HEK293T (cell line): Measurements from ENCODE around the gene SLC39A12.

Source experiments
- CTCF ChIA-PET: fragments of 350-600 bp; formaldehyde crosslinking; extraction: SDS; loops from one replicate; lab custom pipeline; 2021; ENCODE audit warnings: antibody characterized with exemption, inconsistent platforms; lab: Yijun Ruan, JAX
- POLR2A ChIA-PET: fragments of 350-600 bp; formaldehyde crosslinking; extraction: SDS; loops from one replicate; lab custom pipeline; 2020; ENCODE audit warnings: antibody characterized with exemption, inconsistent platforms; lab: Yijun Ruan, JAX
- DNase-seq: peaks from one replicate; pipeline ENCODE4 v3.0.0; 2012; ENCODE audit warnings: mixed read lengths; ENCODE audit errors: extremely low spot score
- ARNT ChIP-seq: fragments of 450-650 bp; IDR thresholded peaks from 2 replicates; pipeline ENCODE4 v1.6.1; 2017; ENCODE audit warnings: mild to moderate bottlenecking
- BHLHE40 ChIP-seq: fragments of 450-650 bp; IDR thresholded peaks from 2 replicates; pipeline ENCODE4 v1.6.1; 2016; ENCODE audit warnings: mild to moderate bottlenecking, moderate library complexity, borderline replicate concordance
- CTBP1 ChIP-seq: fragments of 450-650 bp; IDR thresholded peaks from 2 replicates; pipeline ENCODE4 v1.6.1; 2016; ENCODE audit warnings: borderline replicate concordance
- ELF4 ChIP-seq: fragments of 450-650 bp; IDR thresholded peaks from 2 replicates; pipeline ENCODE4 v1.6.1; 2017; ENCODE audit warnings: antibody characterized with exemption
- FOXA1 ChIP-seq: fragments of 450-650 bp; IDR thresholded peaks from 2 replicates; pipeline ENCODE4 v1.6.1; 2016; ENCODE audit warnings: mild to moderate bottlenecking
- FOXK2 ChIP-seq: fragments of 450-650 bp; IDR thresholded peaks from 2 replicates; pipeline ENCODE4 v1.6.1; 2016; ENCODE audit warnings: mild to moderate bottlenecking
- FOXM1 ChIP-seq: fragments of 450-650 bp; IDR thresholded peaks from 2 replicates; pipeline ENCODE4 v1.6.1; 2017; ENCODE audit warnings: mild to moderate bottlenecking, borderline replicate concordance
- HDGF ChIP-seq: fragments of 450-650 bp; IDR thresholded peaks from 2 replicates; pipeline ENCODE4 v1.6.1; 2017; ENCODE audit warnings: antibody characterized with exemption, borderline replicate concordance
- L3MBTL2 ChIP-seq: fragments of 450-650 bp; conservative IDR thresholded peaks from 2 replicates; pipeline ENCODE4 v1.6.1; 2016; ENCODE audit warnings: mild to moderate bottlenecking
- LEF1 ChIP-seq: fragments of 450-650 bp; IDR thresholded peaks from 2 replicates; pipeline ENCODE4 v1.6.1; 2017; ENCODE audit warnings: mild to moderate bottlenecking, borderline replicate concordance
- NFRKB ChIP-seq: fragments of 450-650 bp; IDR thresholded peaks from 2 replicates; pipeline ENCODE4 v1.6.1; 2016; ENCODE audit warnings: mild to moderate bottlenecking, moderate library complexity
- SP1 ChIP-seq: fragments of 450-650 bp; IDR thresholded peaks from 2 replicates; pipeline ENCODE4 v1.6.1; 2017
- SUZ12 ChIP-seq: fragments of 450-650 bp; IDR thresholded peaks from 2 replicates; pipeline ENCODE4 v1.6.1; 2016; ENCODE audit warnings: mild to moderate bottlenecking
- TARDBP ChIP-seq: fragments of 450-650 bp; IDR thresholded peaks from 2 replicates; pipeline ENCODE4 v1.6.1; 2016
- ZNF384 ChIP-seq: fragments of 450-650 bp; IDR thresholded peaks from 2 replicates; pipeline ENCODE4 v1.6.1; 2016
- TF ChIP-seq, protein P1 (sequence below): fragments of 450-650 bp; IDR thresholded peaks from 2 replicates; pipeline ENCODE4 v1.6.1; 2016

The SLC39A12 gene

GRCh38 chr10:17951868-17952371 is at the start of gene SLC39A12:
Gene SLC39A12 (plus strand): TSS chr10:17951918. CDS start chr10:17953277, 1,359 bp downstream.
- POLR2A ChIA-PET, result no interaction called here
- no peak for DNase-seq
- TF ChIP-seq, protein P1, sequence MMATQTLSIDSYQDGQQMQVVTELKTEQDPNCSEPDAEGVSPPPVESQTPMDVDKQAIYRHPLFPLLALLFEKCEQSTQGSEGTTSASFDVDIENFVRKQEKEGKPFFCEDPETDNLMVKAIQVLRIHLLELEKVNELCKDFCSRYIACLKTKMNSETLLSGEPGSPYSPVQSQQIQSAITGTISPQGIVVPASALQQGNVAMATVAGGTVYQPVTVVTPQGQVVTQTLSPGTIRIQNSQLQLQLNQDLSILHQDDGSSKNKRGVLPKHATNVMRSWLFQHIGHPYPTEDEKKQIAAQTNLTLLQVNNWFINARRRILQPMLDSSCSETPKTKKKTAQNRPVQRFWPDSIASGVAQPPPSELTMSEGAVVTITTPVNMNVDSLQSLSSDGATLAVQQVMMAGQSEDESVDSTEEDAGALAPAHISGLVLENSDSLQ, result no peak
- TF ChIP-seq HDGF (no peak), ZNF384 (no peak), L3MBTL2 (no peak), SP1 (no peak), FOXM1 (no peak), LEF1 (no peak), ARNT (no peak), NFRKB (no peak), FOXA1 (no peak), CTBP1 (no peak), ELF4 (no peak), BHLHE40 (no peak), SUZ12 (no peak), TARDBP (no peak), FOXK2 (no peak)
- CTCF ChIA-PET, result no interaction called here

- ChIA-PET CTCF (no interaction called here), POLR2A (no interaction called here)
- no peak for TF ChIP-seq TARDBP
- no peak for TF ChIP-seq ELF4
- TF ChIP-seq, protein P1, result no peak
- no peak for TF ChIP-seq SP1
- TF ChIP-seq ZNF384, result no peak
- TF ChIP-seq ARNT, result no peak
- TF ChIP-seq NFRKB, result no peak
- no peak for TF ChIP-seq BHLHE40
- no peak for TF ChIP-seq SUZ12
- no peak for DNase-seq
These were observed 47.2 kb upstream of the SLC39A12 start for GRCh38 chr10:17904564-17904963.

DNA sequence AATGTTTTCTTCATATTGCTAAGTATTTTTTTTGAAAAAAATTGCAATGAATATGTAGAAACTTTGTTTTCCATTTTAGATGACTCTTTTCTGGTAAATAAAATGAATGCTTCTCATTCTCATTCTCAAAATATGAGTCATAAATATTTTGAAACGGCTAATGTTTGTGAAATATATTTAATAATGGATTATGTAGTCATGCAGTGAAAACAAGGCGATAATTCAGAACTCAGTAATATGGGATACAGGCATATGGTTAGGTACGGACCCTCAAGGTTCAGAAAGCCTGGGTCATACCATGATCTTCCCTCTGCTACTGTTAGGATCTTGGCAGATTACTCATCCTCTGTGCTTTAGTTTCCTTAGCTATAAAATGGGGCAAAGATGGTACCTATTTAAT is 46.2 kb upstream of the SLC39A12 start:
- DNase-seq, result no peak
- CTCF ChIA-PET, result no interaction called here
- no peak for TF ChIP-seq FOXM1
- TF ChIP-seq SUZ12, result no peak
- TF ChIP-seq BHLHE40, result no peak
- TF ChIP-seq, protein P1, result no peak
- TF ChIP-seq FOXA1, result no peak
- no peak for TF ChIP-seq SP1
- TF ChIP-seq HDGF, result no peak
- no peak for TF ChIP-seq ELF4
- TF ChIP-seq ARNT, result no peak
- TF ChIP-seq CTBP1, result no peak
- TF ChIP-seq NFRKB, result no peak
- no peak for TF ChIP-seq L3MBTL2
- no peak for TF ChIP-seq FOXK2
- no peak for TF ChIP-seq LEF1
- no peak for TF ChIP-seq ZNF384
- no peak for TF ChIP-seq TARDBP
- POLR2A ChIA-PET, result no interaction called here

GRCh38 chr10:17906002-17906401 is 45.7 kb upstream of the SLC39A12 start:
- POLR2A ChIA-PET, result no interaction called here
- DNase-seq, result no peak
- CTCF ChIA-PET, result no interaction called here
- no peak for TF ChIP-seq LEF1
- TF ChIP-seq FOXK2, result no peak
- TF ChIP-seq L3MBTL2, result no peak
- TF ChIP-seq SUZ12, result no peak

DNA sequence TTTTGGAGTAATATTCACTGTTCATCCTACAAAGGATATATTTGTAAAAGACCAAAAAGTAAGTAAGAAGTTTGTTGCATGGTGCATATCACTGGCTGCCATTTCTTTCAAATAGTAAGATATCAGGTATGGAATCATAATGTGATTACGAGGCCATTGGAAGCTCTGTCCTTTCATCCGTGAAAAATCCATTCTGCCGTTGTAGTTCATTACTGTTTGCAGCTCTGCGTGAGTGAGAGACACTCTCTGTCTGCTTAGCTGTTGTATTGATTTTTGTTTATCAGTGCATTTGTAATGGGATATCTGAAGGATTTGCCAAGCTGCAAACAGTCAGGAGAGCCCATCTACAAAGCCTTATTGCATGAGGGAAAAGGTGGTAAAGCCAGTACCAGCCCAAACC is 44.1 kb upstream of the SLC39A12 start:
- TF ChIP-seq ELF4 (no peak), L3MBTL2 (no peak), SUZ12 (no peak), FOXM1 (no peak), CTBP1 (no peak), NFRKB (no peak), BHLHE40 (no peak), HDGF (no peak)
- TF ChIP-seq, protein P1, result no peak
- CTCF ChIA-PET, result interaction anchor here (1.2 kb wide), 1 partner anchor 17 kb away, joined by 4 read pairs; no protein-coding TSS in a partner anchor
- DNase-seq, result no peak
- POLR2A ChIA-PET, result no interaction called here
